ENCODE results near the gene SLC22A17.

DNA sequence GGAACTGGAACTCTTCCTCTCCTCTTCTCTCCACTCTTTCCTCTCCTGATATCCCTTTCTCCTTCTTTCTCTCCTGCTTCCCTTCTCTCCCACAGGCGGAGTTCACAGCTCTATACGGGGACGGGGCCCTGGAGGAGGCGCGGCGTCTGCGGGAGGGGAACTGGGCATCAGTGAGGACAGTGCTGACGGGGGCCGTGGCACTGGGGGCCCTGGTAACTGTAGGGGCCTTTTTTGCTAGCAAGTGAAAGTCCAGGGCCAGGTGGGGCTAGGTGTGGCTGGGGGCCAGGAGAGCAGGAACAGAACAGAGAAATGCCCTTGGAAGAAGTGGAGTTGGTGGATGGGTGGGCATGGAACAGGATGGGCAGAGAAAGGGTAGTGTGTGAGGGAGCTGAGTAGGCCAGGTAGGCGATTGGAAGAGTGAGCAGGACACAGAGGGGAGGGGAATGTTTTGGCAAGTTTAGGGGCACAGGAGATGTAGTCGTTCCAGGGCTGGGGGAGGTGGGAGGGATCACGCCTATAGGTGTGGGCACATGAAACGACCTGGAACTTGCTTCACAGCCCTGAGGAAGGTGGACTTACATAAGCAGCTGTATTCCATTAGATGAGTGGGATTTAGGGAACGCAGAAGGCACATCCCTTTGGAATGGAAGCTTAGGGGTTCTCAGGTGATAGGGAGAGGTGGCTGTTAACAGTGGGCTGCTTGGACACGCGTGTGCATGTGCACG, 43.8 kb downstream of the SLC22A17 start:
- TF ChIP-seq, protein P1, sequence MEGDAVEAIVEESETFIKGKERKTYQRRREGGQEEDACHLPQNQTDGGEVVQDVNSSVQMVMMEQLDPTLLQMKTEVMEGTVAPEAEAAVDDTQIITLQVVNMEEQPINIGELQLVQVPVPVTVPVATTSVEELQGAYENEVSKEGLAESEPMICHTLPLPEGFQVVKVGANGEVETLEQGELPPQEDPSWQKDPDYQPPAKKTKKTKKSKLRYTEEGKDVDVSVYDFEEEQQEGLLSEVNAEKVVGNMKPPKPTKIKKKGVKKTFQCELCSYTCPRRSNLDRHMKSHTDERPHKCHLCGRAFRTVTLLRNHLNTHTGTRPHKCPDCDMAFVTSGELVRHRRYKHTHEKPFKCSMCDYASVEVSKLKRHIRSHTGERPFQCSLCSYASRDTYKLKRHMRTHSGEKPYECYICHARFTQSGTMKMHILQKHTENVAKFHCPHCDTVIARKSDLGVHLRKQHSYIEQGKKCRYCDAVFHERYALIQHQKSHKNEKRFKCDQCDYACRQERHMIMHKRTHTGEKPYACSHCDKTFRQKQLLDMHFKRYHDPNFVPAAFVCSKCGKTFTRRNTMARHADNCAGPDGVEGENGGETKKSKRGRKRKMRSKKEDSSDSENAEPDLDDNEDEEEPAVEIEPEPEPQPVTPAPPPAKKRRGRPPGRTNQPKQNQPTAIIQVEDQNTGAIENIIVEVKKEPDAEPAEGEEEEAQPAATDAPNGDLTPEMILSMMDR (optimal IDR thresholded peaks at IDR 0.05 in 1 of 3, IDR thresholded peaks at IDR 0.05 in 1 of 3, conservative IDR thresholded peaks at IDR 0.05 in 1 of 3; ENCODE audit: extremely low read depth in 1 of 3, insufficient read depth in 2 of 3, low read length in 3 of 3) = no peak
- no peak for TF ChIP-seq EZH2 (IDR thresholded peaks at IDR 0.05; ENCODE audit: low read length)
